HEK293 (cell line): ENCODE data around the gene YWHAQ.

Experiments
- BCL11A ChIP-seq: fragments of 450-650 bp; formaldehyde crosslinking; IDR thresholded peaks from 2 replicates; pipeline ENCODE4 v1.5.1; 2016; ENCODE audit warnings: low read depth, missing biosample characterization, missing genetic modification characterization
- EGR2 ChIP-seq: fragments of 450-650 bp; formaldehyde crosslinking; IDR thresholded peaks from 2 replicates; pipeline ENCODE4 v1.5.1; 2016; ENCODE audit warnings: low read depth, missing biosample characterization, missing genetic modification characterization
- MZF1 ChIP-seq: fragments of 450-650 bp; formaldehyde crosslinking; IDR thresholded peaks from 2 replicates; pipeline ENCODE4 v1.5.1; 2017; ENCODE audit warnings: missing biosample characterization, missing genetic modification characterization, borderline replicate concordance
- PRDM2 ChIP-seq: fragments of 450-650 bp; formaldehyde crosslinking; IDR thresholded peaks from 2 replicates; pipeline ENCODE4 v1.5.1; 2016; ENCODE audit warnings: missing biosample characterization, missing genetic modification characterization, borderline replicate concordance
- WT1 ChIP-seq: fragments of 450-650 bp; formaldehyde crosslinking; IDR thresholded peaks from 2 replicates; pipeline ENCODE4 v1.5.1; 2016; ENCODE audit warnings: missing biosample characterization, missing genetic modification characterization
- ZBTB20 ChIP-seq: fragments of 450-650 bp; formaldehyde crosslinking; IDR thresholded peaks from 2 replicates; pipeline ENCODE4 v1.5.1; 2016; ENCODE audit warnings: missing biosample characterization, missing genetic modification characterization
- ZFHX2 ChIP-seq: fragments of 450-650 bp; formaldehyde crosslinking; conservative IDR thresholded peaks from 2 replicates; pipeline ENCODE4 v1.5.1; 2016; ENCODE audit warnings: missing biosample characterization, missing genetic modification characterization
- ZFP37 ChIP-seq: fragments of 450-650 bp; formaldehyde crosslinking; IDR thresholded peaks from 2 replicates; pipeline ENCODE4 v1.5.1; 2016; ENCODE audit warnings: missing biosample characterization, missing genetic modification characterization
- ZNF121 ChIP-seq: fragments of 450-650 bp; formaldehyde crosslinking; IDR thresholded peaks from 2 replicates; pipeline ENCODE4 v1.5.1; 2016; ENCODE audit warnings: missing biosample characterization, missing genetic modification characterization
- ZNF19 ChIP-seq: fragments of 450-650 bp; formaldehyde crosslinking; IDR thresholded peaks from 2 replicates; pipeline ENCODE4; 2016; ENCODE audit warnings: missing biosample characterization, missing genetic modification characterization, low read depth
- ZNF350 ChIP-seq: fragments of 450-650 bp; formaldehyde crosslinking; IDR thresholded peaks from 2 replicates; pipeline ENCODE4 v1.5.0; 2017; ENCODE audit warnings: missing biosample characterization, mild to moderate bottlenecking, missing genetic modification characterization
- ZNF449 ChIP-seq: fragments of 450-650 bp; formaldehyde crosslinking; IDR thresholded peaks from 2 replicates; pipeline ENCODE4 v1.5.1; 2017; ENCODE audit warnings: missing biosample characterization, mild to moderate bottlenecking, missing genetic modification characterization, moderate library complexity
- ZNF521 ChIP-seq: fragments of 450-650 bp; formaldehyde crosslinking; IDR thresholded peaks from 2 replicates; pipeline ENCODE4 v1.5.1; 2017; ENCODE audit warnings: missing biosample characterization, mild to moderate bottlenecking, missing genetic modification characterization
- ZNF548 ChIP-seq: fragments of 450-650 bp; formaldehyde crosslinking; IDR thresholded peaks from 2 replicates; pipeline ENCODE4 v1.5.1; 2016; ENCODE audit warnings: missing biosample characterization, missing genetic modification characterization
- ZNF596 ChIP-seq: fragments of 450-650 bp; IDR thresholded peaks from 2 replicates; pipeline ENCODE4 v1.5.0; 2018; ENCODE audit warnings: missing biosample characterization, mild to moderate bottlenecking, missing genetic modification characterization, moderate library complexity
- ZNF660 ChIP-seq: fragments of 450-650 bp; IDR thresholded peaks from 2 replicates; pipeline ENCODE4 v1.5.1; 2018; ENCODE audit warnings: missing biosample characterization, mild to moderate bottlenecking, missing genetic modification characterization
- ZNF692 ChIP-seq: fragments of 450-650 bp; formaldehyde crosslinking; IDR thresholded peaks from 2 replicates; pipeline ENCODE4 v1.5.1; 2016; ENCODE audit warnings: missing biosample characterization, missing genetic modification characterization
- ZNF776 ChIP-seq: fragments of 450-650 bp; formaldehyde crosslinking; IDR thresholded peaks from 2 replicates; pipeline ENCODE4 v1.5.0; 2017; ENCODE audit warnings: missing biosample characterization, missing genetic modification characterization, borderline replicate concordance
- TF ChIP-seq, protein P1 (sequence below): fragments of 450-650 bp; formaldehyde crosslinking; conservative IDR thresholded peaks from 2 replicates; pipeline ENCODE4 v1.5.1; 2016; ENCODE audit warnings: low read depth, missing biosample characterization, missing genetic modification characterization
- TF ChIP-seq, protein P2 (sequence below): fragments of 450-650 bp; formaldehyde crosslinking; IDR thresholded peaks from 2 replicates; pipeline ENCODE4 v1.5.1; 2016; ENCODE audit warnings: missing biosample characterization, missing genetic modification characterization
- TF ChIP-seq, protein P3 (sequence below): fragments of 450-650 bp; formaldehyde crosslinking; IDR thresholded peaks from 2 replicates; pipeline ENCODE4 v1.5.1; 2016; ENCODE audit warnings: missing biosample characterization, missing genetic modification characterization

The YWHAQ gene

DNA sequence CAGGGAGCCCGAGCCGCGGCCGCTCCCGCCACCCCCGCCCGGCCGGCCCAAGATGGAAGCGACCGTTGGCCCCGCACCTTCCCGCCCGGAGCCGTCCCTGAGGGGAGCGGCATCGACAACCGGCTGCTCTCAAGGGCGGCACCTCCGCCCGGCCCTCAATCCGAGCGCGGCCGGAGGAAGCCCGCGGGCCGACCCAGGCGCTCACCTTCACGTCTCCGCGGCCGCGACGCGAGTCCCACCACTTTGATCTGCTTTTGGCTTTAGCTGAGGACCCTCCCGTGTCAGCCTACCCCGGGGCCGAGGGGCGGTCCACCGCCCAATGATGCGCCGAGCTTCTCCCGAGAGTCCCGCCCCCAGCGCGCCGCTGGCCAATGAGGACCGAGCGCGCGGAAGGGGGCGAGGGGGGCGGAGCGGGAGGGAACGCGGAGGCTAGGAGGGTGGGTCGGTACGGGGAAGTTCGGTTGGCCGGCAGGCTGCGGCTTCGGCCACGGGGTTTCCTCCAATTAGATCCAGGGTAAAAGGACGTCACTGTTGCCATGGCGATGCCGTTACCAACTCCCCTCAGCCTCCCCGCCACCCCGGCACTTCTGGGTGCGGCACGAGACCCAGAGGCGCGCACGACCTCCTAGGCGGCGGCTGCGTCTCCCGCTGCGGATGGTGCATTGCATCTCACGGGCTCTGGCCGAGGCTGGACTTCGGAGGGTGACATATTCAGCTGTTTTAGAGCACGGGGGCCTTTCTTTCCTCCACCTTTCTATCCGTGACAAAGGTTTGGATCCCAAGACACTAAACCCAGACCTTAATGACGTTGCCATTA is at the start of gene YWHAQ (continued):
- TF ChIP-seq PRDM2 (no peak), ZNF19 (no peak), BCL11A (tag by site-specific recombination) (no peak), ZNF350 (tag by site-specific recombination) (no peak), ZNF121 (tag by site-specific recombination) (no peak), EGR2 (tag by site-specific recombination) (peak; percentile 84), ZNF548 (tag by site-specific recombination) (no peak), ZNF596 (tag by site-specific recombination) (no peak), ZFHX2 (tag by site-specific recombination) (peak; percentile 73), MZF1 (tag by site-specific recombination) (no peak), ZNF521 (tag by site-specific recombination) (no peak), ZNF776 (tag by site-specific recombination) (no peak), ZNF449 (tag by site-specific recombination) (no peak), ZNF660 (tag by site-specific recombination) (peak; percentile 30; the same call in 1 of the 2 replicates), ZFP37 (tag by site-specific recombination) (no peak), ZNF692 (tag by site-specific recombination) (no peak), WT1 (tag by site-specific recombination) (peak; percentile 61), ZBTB20 (tag by site-specific recombination) (peak; percentile 44; the same call in 1 of the 2 replicates)
- TF ChIP-seq, protein P1, sequence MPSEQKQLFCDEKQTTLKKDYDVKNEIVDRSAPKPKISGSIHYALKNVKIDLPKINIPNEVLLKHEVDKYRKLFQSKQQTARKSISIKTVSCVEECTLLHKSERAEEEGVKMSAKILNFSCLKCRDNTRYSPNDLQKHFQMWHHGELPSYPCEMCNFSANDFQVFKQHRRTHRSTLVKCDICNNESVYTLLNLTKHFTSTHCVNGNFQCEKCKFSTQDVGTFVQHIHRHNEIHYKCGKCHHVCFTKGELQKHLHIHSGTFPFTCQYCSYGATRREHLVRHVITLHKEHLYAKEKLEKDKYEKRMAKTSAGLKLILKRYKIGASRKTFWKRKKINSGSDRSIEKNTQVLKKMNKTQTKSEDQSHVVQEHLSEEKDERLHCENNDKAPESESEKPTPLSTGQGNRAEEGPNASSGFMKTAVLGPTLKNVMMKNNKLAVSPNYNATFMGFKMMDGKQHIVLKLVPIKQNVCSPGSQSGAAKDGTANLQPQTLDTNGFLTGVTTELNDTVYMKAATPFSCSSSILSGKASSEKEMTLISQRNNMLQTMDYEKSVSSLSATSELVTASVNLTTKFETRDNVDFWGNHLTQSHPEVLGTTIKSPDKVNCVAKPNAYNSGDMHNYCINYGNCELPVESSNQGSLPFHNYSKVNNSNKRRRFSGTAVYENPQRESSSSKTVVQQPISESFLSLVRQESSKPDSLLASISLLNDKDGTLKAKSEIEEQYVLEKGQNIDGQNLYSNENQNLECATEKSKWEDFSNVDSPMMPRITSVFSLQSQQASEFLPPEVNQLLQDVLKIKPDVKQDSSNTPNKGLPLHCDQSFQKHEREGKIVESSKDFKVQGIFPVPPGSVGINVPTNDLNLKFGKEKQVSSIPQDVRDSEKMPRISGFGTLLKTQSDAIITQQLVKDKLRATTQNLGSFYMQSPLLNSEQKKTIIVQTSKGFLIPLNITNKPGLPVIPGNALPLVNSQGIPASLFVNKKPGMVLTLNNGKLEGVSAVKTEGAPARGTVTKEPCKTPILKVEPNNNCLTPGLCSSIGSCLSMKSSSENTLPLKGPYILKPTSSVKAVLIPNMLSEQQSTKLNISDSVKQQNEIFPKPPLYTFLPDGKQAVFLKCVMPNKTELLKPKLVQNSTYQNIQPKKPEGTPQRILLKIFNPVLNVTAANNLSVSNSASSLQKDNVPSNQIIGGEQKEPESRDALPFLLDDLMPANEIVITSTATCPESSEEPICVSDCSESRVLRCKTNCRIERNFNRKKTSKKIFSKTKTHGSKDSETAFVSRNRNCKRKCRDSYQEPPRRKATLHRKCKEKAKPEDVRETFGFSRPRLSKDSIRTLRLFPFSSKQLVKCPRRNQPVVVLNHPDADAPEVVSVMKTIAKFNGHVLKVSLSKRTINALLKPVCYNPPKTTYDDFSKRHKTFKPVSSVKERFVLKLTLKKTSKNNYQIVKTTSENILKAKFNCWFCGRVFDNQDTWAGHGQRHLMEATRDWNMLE (tag by site-specific recombination) = no peak
- TF ChIP-seq, protein P2, sequence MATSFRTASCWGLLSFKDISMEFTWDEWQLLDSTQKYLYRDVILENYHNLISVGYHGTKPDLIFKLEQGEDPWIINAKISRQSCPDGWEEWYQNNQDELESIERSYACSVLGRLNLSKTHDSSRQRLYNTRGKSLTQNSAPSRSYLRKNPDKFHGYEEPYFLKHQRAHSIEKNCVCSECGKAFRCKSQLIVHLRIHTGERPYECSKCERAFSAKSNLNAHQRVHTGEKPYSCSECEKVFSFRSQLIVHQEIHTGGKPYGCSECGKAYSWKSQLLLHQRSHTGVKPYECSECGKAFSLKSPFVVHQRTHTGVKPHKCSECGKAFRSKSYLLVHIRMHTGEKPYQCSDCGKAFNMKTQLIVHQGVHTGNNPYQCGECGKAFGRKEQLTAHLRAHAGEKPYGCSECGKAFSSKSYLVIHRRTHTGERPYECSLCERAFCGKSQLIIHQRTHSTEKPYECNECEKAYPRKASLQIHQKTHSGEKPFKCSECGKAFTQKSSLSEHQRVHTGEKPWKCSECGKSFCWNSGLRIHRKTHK = no peak
- TF ChIP-seq, protein P3, sequence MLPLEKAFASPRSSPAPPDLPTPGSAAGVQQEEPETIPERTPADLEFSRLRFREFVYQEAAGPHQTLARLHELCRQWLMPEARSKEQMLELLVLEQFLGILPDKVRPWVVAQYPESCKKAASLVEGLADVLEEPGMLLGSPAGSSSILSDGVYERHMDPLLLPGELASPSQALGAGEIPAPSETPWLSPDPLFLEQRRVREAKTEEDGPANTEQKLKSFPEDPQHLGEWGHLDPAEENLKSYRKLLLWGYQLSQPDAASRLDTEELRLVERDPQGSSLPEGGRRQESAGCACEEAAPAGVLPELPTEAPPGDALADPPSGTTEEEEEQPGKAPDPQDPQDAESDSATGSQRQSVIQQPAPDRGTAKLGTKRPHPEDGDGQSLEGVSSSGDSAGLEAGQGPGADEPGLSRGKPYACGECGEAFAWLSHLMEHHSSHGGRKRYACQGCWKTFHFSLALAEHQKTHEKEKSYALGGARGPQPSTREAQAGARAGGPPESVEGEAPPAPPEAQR = no peak
